Measurements from ENCODE around the gene FOXP4.

Gene FOXP4

DNA sequence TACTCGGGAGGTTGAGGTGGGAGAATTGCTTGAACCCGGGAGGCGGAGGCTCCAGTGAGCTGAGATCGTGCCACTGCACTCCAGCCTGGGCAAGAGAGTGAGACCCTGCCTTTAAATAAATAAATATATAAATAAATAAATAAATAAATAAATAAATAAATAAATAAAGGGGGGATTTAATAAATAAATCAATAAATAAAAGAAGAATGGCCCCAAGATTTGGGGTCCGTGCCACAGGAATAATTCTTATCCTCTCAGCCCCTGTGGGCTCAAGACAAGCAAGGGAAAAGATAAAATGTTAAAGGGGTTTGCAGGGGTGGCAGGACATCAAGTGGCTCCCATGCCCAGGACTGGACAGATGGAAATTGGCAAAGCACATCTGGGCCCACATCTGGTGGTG is 60.9 kb downstream of the FOXP4 start:
- no peaks in the 10 kb centered on the region for H3K79me2 ChIP-seq
- peaks cover 8% of the 10 kb centered on the region for H3K4me1 ChIP-seq
- no peak overlapping the region for H3K9ac ChIP-seq
- H2AFZ ChIP-seq, result no peak overlapping the region
- no peak overlapping the region for H3K27ac ChIP-seq
- H3K9me3 ChIP-seq (ENCODE audit: control insufficient read depth, low read length), result no peaks in the 10 kb centered on the region
- TF ChIP-seq, protein P1, sequence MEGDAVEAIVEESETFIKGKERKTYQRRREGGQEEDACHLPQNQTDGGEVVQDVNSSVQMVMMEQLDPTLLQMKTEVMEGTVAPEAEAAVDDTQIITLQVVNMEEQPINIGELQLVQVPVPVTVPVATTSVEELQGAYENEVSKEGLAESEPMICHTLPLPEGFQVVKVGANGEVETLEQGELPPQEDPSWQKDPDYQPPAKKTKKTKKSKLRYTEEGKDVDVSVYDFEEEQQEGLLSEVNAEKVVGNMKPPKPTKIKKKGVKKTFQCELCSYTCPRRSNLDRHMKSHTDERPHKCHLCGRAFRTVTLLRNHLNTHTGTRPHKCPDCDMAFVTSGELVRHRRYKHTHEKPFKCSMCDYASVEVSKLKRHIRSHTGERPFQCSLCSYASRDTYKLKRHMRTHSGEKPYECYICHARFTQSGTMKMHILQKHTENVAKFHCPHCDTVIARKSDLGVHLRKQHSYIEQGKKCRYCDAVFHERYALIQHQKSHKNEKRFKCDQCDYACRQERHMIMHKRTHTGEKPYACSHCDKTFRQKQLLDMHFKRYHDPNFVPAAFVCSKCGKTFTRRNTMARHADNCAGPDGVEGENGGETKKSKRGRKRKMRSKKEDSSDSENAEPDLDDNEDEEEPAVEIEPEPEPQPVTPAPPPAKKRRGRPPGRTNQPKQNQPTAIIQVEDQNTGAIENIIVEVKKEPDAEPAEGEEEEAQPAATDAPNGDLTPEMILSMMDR (IDR thresholded peaks at IDR 0.05), result no peak
- H3K36me3 ChIP-seq (ENCODE audit: control insufficient read depth, insufficient read depth, low read length), result no peaks in the 10 kb centered on the region
- no peak overlapping the region for H3K4me3 ChIP-seq (ENCODE audit: low read depth, low read length)
- H3K27me3 ChIP-seq (ENCODE audit: control insufficient read depth, insufficient read depth, low read length), result no peaks in the 10 kb centered on the region
- no peak overlapping the region for H3K4me2 ChIP-seq (ENCODE audit: low read length)

DNA sequence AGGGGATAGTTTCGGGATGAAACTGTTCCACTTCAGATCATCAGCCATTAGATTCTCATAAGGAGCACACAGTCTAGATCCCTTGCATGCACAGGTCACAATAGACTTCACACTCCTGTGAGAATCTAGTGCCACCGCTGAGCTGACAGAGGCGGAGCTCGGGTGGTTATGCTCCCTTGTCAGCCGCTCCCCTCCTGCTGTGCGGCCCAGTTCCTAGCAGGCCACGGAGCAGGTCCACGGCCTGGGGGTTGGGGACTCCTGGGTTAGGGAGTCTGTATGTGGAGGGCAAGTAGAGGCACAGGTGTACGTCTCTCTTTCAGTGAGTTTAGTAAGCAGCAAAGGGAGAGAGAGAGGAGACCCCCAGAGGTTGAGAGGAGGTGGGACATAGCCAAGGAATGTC is 61.6 kb downstream of the FOXP4 start:
- Histone ChIP-seq H3K4me3 (ENCODE audit: low read depth, low read length) (no peak overlapping the region), H2AFZ (no peak overlapping the region), H3K36me3 (ENCODE audit: control insufficient read depth, insufficient read depth, low read length) (no peaks in the 10 kb centered on the region), H3K9me3 (ENCODE audit: control insufficient read depth, low read length) (no peaks in the 10 kb centered on the region), H3K79me2 (no peaks in the 10 kb centered on the region), H3K4me2 (ENCODE audit: low read length) (no peak overlapping the region), H3K9ac (no peak overlapping the region), H3K4me1 (peaks cover 8% of the 10 kb centered on the region), H3K27me3 (ENCODE audit: control insufficient read depth, insufficient read depth, low read length) (no peaks in the 10 kb centered on the region), H3K27ac (no peak overlapping the region)
- TF ChIP-seq, protein P1 (IDR thresholded peaks at IDR 0.05), result no peak

DNA sequence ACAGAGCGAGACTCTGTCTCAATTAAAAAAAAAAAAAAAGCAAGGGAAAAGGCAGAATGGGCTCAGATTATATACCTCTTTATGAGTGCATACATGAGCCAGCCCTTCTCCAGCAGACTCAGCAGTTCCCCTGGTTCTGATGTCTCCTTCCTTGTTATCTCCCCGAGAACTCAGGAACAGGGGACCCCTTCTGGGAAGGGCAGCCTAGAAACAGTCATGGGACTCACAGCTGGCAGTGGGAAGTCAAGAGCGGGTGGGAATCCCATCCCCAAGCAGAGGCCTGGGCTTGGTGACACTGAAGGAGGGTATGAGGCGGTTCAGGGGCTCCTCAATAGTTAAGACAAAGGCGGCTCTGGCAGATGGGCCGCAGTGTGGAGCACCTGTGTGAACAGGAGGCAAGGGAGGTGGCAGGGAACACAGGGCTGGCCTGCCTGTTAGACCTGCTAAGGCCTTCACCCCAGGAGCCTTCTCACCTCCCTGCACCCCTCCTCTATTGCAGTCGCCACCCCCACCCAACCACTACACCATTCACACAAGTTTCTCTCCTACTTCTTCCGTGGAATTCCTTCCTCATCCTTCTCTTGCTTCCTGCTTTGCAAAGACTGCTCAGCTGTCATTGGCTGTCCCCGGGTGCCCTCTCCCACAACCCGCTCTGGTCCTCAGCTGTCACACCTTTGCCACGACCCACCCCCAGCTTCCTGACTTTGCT is 62.4 kb downstream of the FOXP4 start:
- Histone ChIP-seq H2AFZ (no peak overlapping the region), H3K4me1 (peaks cover under 1% of the 10 kb centered on the region), H3K9ac (no peak overlapping the region), H3K27me3 (ENCODE audit: control insufficient read depth, insufficient read depth, low read length) (no peaks in the 10 kb centered on the region), H3K4me3 (ENCODE audit: low read depth, low read length) (no peak overlapping the region), H3K36me3 (ENCODE audit: control insufficient read depth, insufficient read depth, low read length) (no peaks in the 10 kb centered on the region), H3K9me3 (ENCODE audit: control insufficient read depth, low read length) (no peaks in the 10 kb centered on the region), H3K4me2 (ENCODE audit: low read length) (no peak overlapping the region), H3K79me2 (no peaks in the 10 kb centered on the region), H3K27ac (no peak overlapping the region)
- TF ChIP-seq, protein P1 (IDR thresholded peaks at IDR 0.05), result no peak

DNA sequence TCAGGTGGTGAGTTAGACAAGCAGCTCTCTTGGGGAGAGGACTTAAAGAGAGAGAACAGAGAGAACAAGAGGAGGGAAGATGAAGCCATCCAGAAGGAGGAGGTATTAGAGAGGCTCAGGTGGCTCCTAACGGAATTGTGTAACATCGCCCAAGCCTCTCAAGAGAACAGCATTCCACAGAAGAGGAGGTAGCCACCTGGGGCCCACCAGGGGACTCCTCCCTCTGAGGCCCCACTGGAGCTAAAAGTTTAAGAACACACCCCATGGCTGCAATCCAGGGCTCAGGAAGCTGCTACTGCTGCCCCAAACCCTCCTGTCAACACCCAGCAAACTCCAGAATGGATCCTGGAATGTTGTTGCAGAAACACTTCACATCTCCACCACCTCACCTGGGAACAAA is 68.5 kb downstream of the FOXP4 start:
- TF ChIP-seq, protein P1 (IDR thresholded peaks at IDR 0.05), result no peak
- no peak overlapping the region for H3K4me3 ChIP-seq (ENCODE audit: low read depth, low read length)
- H3K27ac ChIP-seq, result no peak overlapping the region
- no peaks in the 10 kb centered on the region for H3K4me1 ChIP-seq
- no peak overlapping the region for H3K4me2 ChIP-seq (ENCODE audit: low read length)
- H3K36me3 ChIP-seq (ENCODE audit: control insufficient read depth, insufficient read depth, low read length), result no peaks in the 10 kb centered on the region
- no peak overlapping the region for H3K9ac ChIP-seq
- H3K79me2 ChIP-seq, result no peaks in the 10 kb centered on the region
- no peaks in the 10 kb centered on the region for H3K27me3 ChIP-seq (ENCODE audit: control insufficient read depth, insufficient read depth, low read length)
- no peak overlapping the region for H2AFZ ChIP-seq
- no peaks in the 10 kb centered on the region for H3K9me3 ChIP-seq (ENCODE audit: control insufficient read depth, low read length)

DNA sequence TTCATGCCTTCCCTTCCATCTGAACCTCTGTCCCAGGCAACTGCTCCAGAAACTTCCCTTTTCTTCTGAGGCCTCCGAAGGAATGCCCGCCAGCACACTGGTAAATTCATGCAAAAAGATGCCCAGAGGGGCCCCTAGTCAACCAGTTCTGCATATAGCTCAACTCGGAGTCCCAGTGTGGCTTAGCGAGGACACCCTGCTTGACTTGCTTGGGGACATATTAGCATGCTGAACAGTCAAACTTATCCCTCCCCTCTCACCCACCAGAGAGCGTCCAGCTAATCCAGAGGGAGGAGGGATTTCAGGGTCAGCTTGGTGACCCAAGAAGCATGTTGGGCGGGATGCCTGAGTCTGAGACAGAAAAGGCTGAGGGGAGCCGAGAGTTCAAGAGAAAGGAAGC is 69.1 kb downstream of the FOXP4 start:
- Histone ChIP-seq H3K9ac (no peak overlapping the region), H3K79me2 (no peaks in the 10 kb centered on the region), H3K4me2 (ENCODE audit: low read length) (no peak overlapping the region), H3K27me3 (ENCODE audit: control insufficient read depth, insufficient read depth, low read length) (no peaks in the 10 kb centered on the region), H2AFZ (no peak overlapping the region), H3K9me3 (ENCODE audit: control insufficient read depth, low read length) (no peaks in the 10 kb centered on the region), H3K27ac (no peak overlapping the region), H3K36me3 (ENCODE audit: control insufficient read depth, insufficient read depth, low read length) (no peaks in the 10 kb centered on the region), H3K4me1 (no peaks in the 10 kb centered on the region), H3K4me3 (ENCODE audit: low read depth, low read length) (no peak overlapping the region)
- TF ChIP-seq, protein P1 (IDR thresholded peaks at IDR 0.05), result no peak

Data from parathyroid adenoma (tissue), 2 donors.